ENCODE data around the gene B9D1. TPM values are rescaled to one million over a fixed set of nuclear protein-coding genes. Genes with fewer than 3 reads are reported as not detected.

B9D1 gene
- total and polyA plus RNA-seq, 2 of the 13 experiments (the other 11 are each of a cell fraction or from before 2014, with no cell fraction given) = 27.7 to 31.1 TPM

GRCh38 chr17:19310151-19310550 lies 52.4 kb downstream of the B9D1 start (continued):
- TF ChIP-seq ZBTB46 (CRISPR knock-in tag; IDR thresholded peaks at IDR 0.05; ENCODE audit: borderline replicate concordance) (no peak), ZNF761 (CRISPR knock-in tag; conservative IDR thresholded peaks at IDR 0.05) (no peak)

- ATAC-seq (no peak), DNase-seq (ENCODE audit: low spot score) (no peak)
These were observed 52.8 kb downstream of the B9D1 start for GRCh38 chr17:19309701-19310100.

GRCh38 chr17:19308398-19308797 lies 54.1 kb downstream of the B9D1 start:
- H3K4me1 ChIP-seq (ENCODE audit: insufficient read depth, low read length) = peaks cover 36% of the 10 kb centered on the region
- no peaks in the 10 kb centered on the region for H3K27me3 ChIP-seq (ENCODE audit: control insufficient read depth in 1 of 2, insufficient read depth in 2 of 2, low read length in 2 of 2)
- no peak overlapping the region for H2AFZ ChIP-seq (ENCODE audit: low read length)
- H3K9ac ChIP-seq (ENCODE audit: insufficient read depth, low read depth, low read length) = no peak overlapping the region
- H3K36me3 ChIP-seq (replicated peaks in 1 of 2; ENCODE audit: control insufficient read depth in 1 of 2, insufficient read depth in 2 of 2, low read length in 2 of 2) = peaks cover 15 to 28% of the 10 kb centered on the region in 2 experiments
- no peak overlapping the region for H3K27ac ChIP-seq (ENCODE audit: extremely low read length, insufficient read depth, low read length)
- POLR2A ChIA-PET = interaction anchor here (2.0 kb wide), 1 partner anchor 30 kb away, joined by 5 read pairs; no protein-coding TSS in a partner anchor
- no peak overlapping the region for H3K4me3 ChIP-seq (replicated peaks in 1 of 3; ENCODE audit: insufficient read depth in 1 of 3, low read depth in 2 of 3, low read length in 3 of 3)
- BruUV-seq (replicated peaks) = no TSS peak
- no peaks in the 10 kb centered on the region for H4K20me1 ChIP-seq (ENCODE audit: insufficient read depth, low read length)
- CTCF ChIA-PET (ENCODE audit: low intra/inter-chr PET ratio, low total read pairs) = no interaction called here
- H3K9me3 ChIP-seq (ENCODE audit: low read length) = no peaks in the 10 kb centered on the region
- no peak for ATAC-seq
- in situ Hi-C loops (cut with HindIII; ENCODE audit: extremely low pct_ligation_motif_present, low pct_unique_long_range_greater_than_20kb) = no loop called here
- no peaks in the 10 kb centered on the region for H3K79me2 ChIP-seq (ENCODE audit: insufficient read depth, low read length)
- intact Hi-C loops (cut with micrococcal nuclease; ENCODE audit: unreplicated experiment) = no loop called here
- WGBS (ENCODE audit: low lambda C conversion rate) = 98% methylated on average over 8 of the region's 8 CpGs
- DNase-seq (ENCODE audit: low spot score) = no peak
- H3K4me2 ChIP-seq (ENCODE audit: low read depth, low read length) = no peak overlapping the region
- FAIRE-seq = no peak
- TF ChIP-seq ZNF407 (CRISPR knock-in tag; IDR thresholded peaks at IDR 0.05; ENCODE audit: not compliant biosample characterization) (no peak), ATF1 (CRISPR knock-in tag; IDR thresholded peaks at IDR 0.05) (no peak)

More at GRCh38 chr17:19309701-19310100, 52.8 kb downstream of the B9D1 start:
- H3K4me1 ChIP-seq (ENCODE audit: insufficient read depth, low read length) = peaks cover 24% of the 10 kb centered on the region
- ChIA-PET POLR2A (interaction anchor here (2.0 kb wide), 1 partner anchor 29 kb away, joined by 5 read pairs; no protein-coding TSS in a partner anchor), CTCF (ENCODE audit: low intra/inter-chr PET ratio, low total read pairs) (no interaction called here)
- no peaks in the 10 kb centered on the region for H3K9me3 ChIP-seq (ENCODE audit: low read length)
- H4K20me1 ChIP-seq (ENCODE audit: insufficient read depth, low read length) = no peaks in the 10 kb centered on the region
- in situ Hi-C loops (cut with HindIII; ENCODE audit: extremely low pct_ligation_motif_present, low pct_unique_long_range_greater_than_20kb) = no loop called here
- no TSS peak for BruUV-seq (replicated peaks)
- H3K27ac ChIP-seq (ENCODE audit: extremely low read length, insufficient read depth, low read length) = no peak overlapping the region
- WGBS (ENCODE audit: low lambda C conversion rate) = 93% methylated on average over 5 of the region's 5 CpGs
- no peaks in the 10 kb centered on the region for H3K27me3 ChIP-seq (ENCODE audit: control insufficient read depth in 1 of 2, insufficient read depth in 2 of 2, low read length in 2 of 2)
- H3K4me3 ChIP-seq (replicated peaks in 1 of 3; ENCODE audit: insufficient read depth in 1 of 3, low read depth in 2 of 3, low read length in 3 of 3) = no peak overlapping the region
- no peak for FAIRE-seq
- intact Hi-C loops (cut with micrococcal nuclease; ENCODE audit: unreplicated experiment) = no loop called here
- no peak overlapping the region for H3K4me2 ChIP-seq (ENCODE audit: low read depth, low read length)
- no peaks in the 10 kb centered on the region for H3K79me2 ChIP-seq (ENCODE audit: insufficient read depth, low read length)
- no peak for TF ChIP-seq KDM5A (IDR thresholded peaks at IDR 0.05; ENCODE audit: borderline replicate concordance, low read length)
- TF ChIP-seq ZNF776 (CRISPR knock-in tag; IDR thresholded peaks at IDR 0.05) = no peak
- TF ChIP-seq POLR2G (IDR thresholded peaks at IDR 0.05; ENCODE audit: low read depth, low read length) = no peak
- TF ChIP-seq RFX5 (IDR thresholded peaks at IDR 0.05; ENCODE audit: low read depth, low read length) = no peak
- no peak for TF ChIP-seq ZNF367 (CRISPR knock-in tag; IDR thresholded peaks at IDR 0.05; ENCODE audit: borderline replicate concordance)
- no peak for TF ChIP-seq EHMT2 (IDR thresholded peaks at IDR 0.05; ENCODE audit: borderline replicate concordance, low read depth, low read length)
- H3K9ac ChIP-seq (ENCODE audit: insufficient read depth, low read depth, low read length) = no peak overlapping the region
- H3K36me3 ChIP-seq (replicated peaks in 1 of 2; ENCODE audit: control insufficient read depth in 1 of 2, insufficient read depth in 2 of 2, low read length in 2 of 2) = peaks cover 16 to 39% of the 10 kb centered on the region in 2 experiments
- no peak overlapping the region for H2AFZ ChIP-seq (ENCODE audit: low read length)
